H1 (cell line): ENCODE data around the gene SNED1. TPM values are rescaled to one million over a fixed set of nuclear protein-coding genes. Genes with fewer than 3 reads are reported as not detected.
A peak's percentile ranks its signal among the peaks of the same experiment; 100 is the strongest.

Experiments
- CTCF ChIA-PET: fragments of 300-600 bp; sonication (Branson Sonifier 250); formaldehyde crosslinking; loops from one replicate; lab custom pipeline; 2021; ENCODE audit not compliant: partially characterized antibody; lab: Charles Lee
- POLR2A ChIA-PET: fragments of 300-600 bp; sonication (Branson Sonifier 250); formaldehyde crosslinking; loops from one replicate; lab custom pipeline; 2021; ENCODE audit warnings: inconsistent platforms; ENCODE audit not compliant: partially characterized antibody; lab: Charles Lee
- DNase-seq, 2 experiments: peaks; one replicate each; pipeline versions ENCODE4 v3.0.0 to v3.0.0-alpha.2; 2010 to 2022; ENCODE audit warnings: low spot score in 2 of 2, low read depth in 1 of 2, mixed read lengths in 1 of 2
- FAIRE-seq: peaks from 2 replicates; lab custom pipeline; 2011; peaks lifted over from hg19 to GRCh38; lab: Jason Lieb, UNC
- H2AFZ ChIP-seq: 2 replicates; pipeline ENCODE4 v1.8.1; 2012; ENCODE audit warnings: low read length, inconsistent platforms
- H2AK5ac ChIP-seq: 2 replicates; pipeline ENCODE4 v1.6.1; 2013; ENCODE audit warnings: low read depth, low read length
- H2BK120ac ChIP-seq: replicated peaks from 2 replicates; pipeline ENCODE3; 2013; ENCODE audit warnings: low read depth, low read length, inconsistent platforms
- H2BK12ac ChIP-seq: 2 replicates; pipeline ENCODE4 v1.6.1; 2013; ENCODE audit warnings: low read depth, low read length
- H2BK15ac ChIP-seq: 2 replicates; pipeline ENCODE4 v1.6.1; 2013; ENCODE audit warnings: low read length
- H2BK20ac ChIP-seq: 2 replicates; pipeline ENCODE4 v1.6.1; 2013; ENCODE audit warnings: low read length
- H2BK5ac ChIP-seq: 2 replicates; pipeline ENCODE4 v1.6.1; 2013; ENCODE audit warnings: low read depth, low read length
- H3K14ac ChIP-seq: 2 replicates; pipeline ENCODE4 v1.6.1; 2013; ENCODE audit warnings: inconsistent platforms; ENCODE audit not compliant: insufficient read length
- H3K18ac ChIP-seq: 2 replicates; pipeline ENCODE4 v1.6.1; 2013; ENCODE audit warnings: low read length; ENCODE audit errors: extremely low read depth
- H3K23ac ChIP-seq: 2 replicates; pipeline ENCODE4 v1.6.1; 2013; ENCODE audit warnings: inconsistent platforms; ENCODE audit not compliant: insufficient read length
- H3K23me2 ChIP-seq: 2 replicates; pipeline ENCODE4 v1.6.1; 2013; ENCODE audit warnings: low read depth, low read length
- H3K27ac ChIP-seq: 2 replicates; pipeline ENCODE4 v1.6.1; 2011; ENCODE audit warnings: low read depth, low read length, inconsistent platforms
- H3K27me3 ChIP-seq, 4 experiments: replicated peaks in 1 of 4; 1 replicate in 1 of 4; 2 replicates in 3 of 4; pipeline versions ENCODE4 v1.6.1 to v1.8.1; 2011 to 2013; ENCODE audit warnings: low read length in 3 of 4, mild to moderate bottlenecking in 3 of 4, inconsistent platforms in 2 of 4, mixed read lengths in 2 of 4, moderate library complexity in 1 of 4; ENCODE audit not compliant: control insufficient read depth in 3 of 4, insufficient read depth in 3 of 4; ENCODE audit errors: extremely low read depth in 1 of 4
- H3K36me3 ChIP-seq, 4 experiments: 2 replicates each; pipeline versions ENCODE4 v1.6.1 to v1.8.1; 2011 to 2013; ENCODE audit warnings: mild to moderate bottlenecking in 4 of 4, low read length in 3 of 4, moderate library complexity in 2 of 4, control low read depth in 1 of 4, inconsistent platforms in 1 of 4; ENCODE audit not compliant: insufficient read depth in 4 of 4, control insufficient read depth in 2 of 4
- H3K4ac ChIP-seq: replicated peaks from 2 replicates; pipeline ENCODE3; 2013; ENCODE audit warnings: low read length, low read depth, mixed read lengths, inconsistent platforms; ENCODE audit not compliant: insufficient read length
- H3K4me1 ChIP-seq, 4 experiments: replicated peaks in 1 of 4; 1 replicate in 1 of 4; 2 replicates in 3 of 4; pipeline versions ENCODE4 v1.6.1 to v1.8.1; 2011 to 2013; ENCODE audit warnings: low read length in 3 of 4, inconsistent platforms in 2 of 4, mixed read lengths in 1 of 4; ENCODE audit not compliant: insufficient read depth in 4 of 4, control insufficient read depth in 3 of 4
- H3K4me2 ChIP-seq, 2 experiments: 2 replicates each; pipeline versions ENCODE4 v1.6.1 to v1.8.1; 2011 to 2013; ENCODE audit warnings: low read depth in 2 of 2, low read length in 2 of 2, control low read depth in 1 of 2, inconsistent platforms in 1 of 2, mild to moderate bottlenecking in 1 of 2; ENCODE audit not compliant: insufficient read depth in 1 of 2
- H3K4me3 ChIP-seq, 4 experiments: fragments of 200-600, 300-600 bp in 1 of 4; sonication (generic), shearing (Covaris generic), sonication (Bioruptor Twin) in 1 of 4; 2 replicates each; pipeline versions ENCODE4 v1.5.1 to v1.8.1; 2011 to 2016; ENCODE audit warnings: low read length in 4 of 4, low read depth in 3 of 4, control low read depth in 2 of 4, inconsistent platforms in 2 of 4, mild to moderate bottlenecking in 2 of 4, mixed read lengths in 1 of 4, moderate library complexity in 1 of 4; ENCODE audit not compliant: insufficient read depth in 2 of 4; ENCODE audit errors: extremely low read depth in 1 of 4
- H3K56ac ChIP-seq: replicated peaks from 2 replicates; pipeline ENCODE3; 2013; ENCODE audit warnings: low read depth, mild to moderate bottlenecking, mixed read lengths, low read length, inconsistent platforms; ENCODE audit not compliant: insufficient read length
- H3K79me1 ChIP-seq: 2 replicates; pipeline ENCODE4 v1.6.1; 2013; ENCODE audit warnings: low read depth, low read length, control low read depth
- H3K79me2 ChIP-seq, 2 experiments: 2 replicates each; pipeline versions ENCODE4 v1.6.1 to v1.8.1; 2012 to 2013; ENCODE audit warnings: low read length in 2 of 2, mild to moderate bottlenecking in 2 of 2, inconsistent platforms in 1 of 2; ENCODE audit not compliant: insufficient read depth in 2 of 2, control insufficient read depth in 1 of 2
- H3K9ac ChIP-seq, 4 experiments: replicated peaks in 1 of 4; 1 replicate in 1 of 4; 2 replicates in 3 of 4; pipeline versions ENCODE4 v1.6.1 to v1.8.1; 2011 to 2013; ENCODE audit warnings: low read depth in 3 of 4, low read length in 3 of 4, control low read depth in 2 of 4, mild to moderate bottlenecking in 2 of 4, moderate library complexity in 2 of 4, inconsistent platforms in 1 of 4; ENCODE audit errors: extremely low read depth in 1 of 4
- H3K9me3 ChIP-seq, 2 experiments: 2 replicates each; pipeline versions ENCODE4 v1.6.1 to v1.8.1; 2012 to 2013; ENCODE audit warnings: mild to moderate bottlenecking in 2 of 2, moderate library complexity in 2 of 2, control low read depth in 1 of 2, inconsistent platforms in 1 of 2, low read depth in 1 of 2, low read length in 1 of 2, mixed read lengths in 1 of 2; ENCODE audit not compliant: insufficient read depth in 2 of 2
- H4K20me1 ChIP-seq, 2 experiments: replicated peaks in 1 of 2; 2 replicates each; pipeline versions ENCODE3 to v1.8.1; 2011 to 2013; ENCODE audit warnings: inconsistent platforms in 2 of 2, low read length in 2 of 2, mild to moderate bottlenecking in 1 of 2; ENCODE audit not compliant: insufficient read depth in 2 of 2, control insufficient read depth in 1 of 2
- H4K5ac ChIP-seq: 2 replicates; pipeline ENCODE4 v1.6.1; 2013; ENCODE audit warnings: low read length, low read depth, mixed read lengths, inconsistent platforms; ENCODE audit not compliant: insufficient read length
- H4K8ac ChIP-seq: 2 replicates; pipeline ENCODE4 v1.8.0; 2013; ENCODE audit warnings: mild to moderate bottlenecking, moderate library complexity, low read length, inconsistent platforms; ENCODE audit not compliant: insufficient read depth; ENCODE audit errors: extremely low read depth
- H4K91ac ChIP-seq: replicated peaks from 2 replicates; pipeline ENCODE3; 2013; ENCODE audit warnings: low read length, mixed read lengths, inconsistent platforms; ENCODE audit not compliant: insufficient read length
- CREB1 ChIP-seq: IDR thresholded peaks from 2 replicates; pipeline ENCODE4 v1.6.1; 2012; ENCODE audit warnings: inconsistent platforms
- CTCF ChIP-seq, 3 experiments: IDR thresholded peaks; 1 replicate in 2 of 3; 2 replicates in 1 of 3; pipeline versions ENCODE4 v1.5.1 to v1.6.1; 2011; ENCODE audit warnings: low read length in 3 of 3, mild to moderate bottlenecking in 3 of 3, inconsistent platforms in 2 of 3, low read depth in 1 of 3, moderate library complexity in 1 of 3; ENCODE audit not compliant: insufficient read depth in 1 of 3; ENCODE audit errors: control extremely low read depth in 1 of 3
- EGR1 ChIP-seq: IDR thresholded peaks from 2 replicates; pipeline ENCODE4 v1.6.1; 2011; ENCODE audit warnings: low read depth, low read length, borderline replicate concordance
- HDAC6 ChIP-seq: IDR thresholded peaks from one replicate; pipeline ENCODE4 v1.7.1; 2012; ENCODE audit warnings: low read depth, mild to moderate bottlenecking, inconsistent platforms, low read length, moderate library complexity
- JUND ChIP-seq: IDR thresholded peaks from 2 replicates; pipeline ENCODE4 v1.6.1; 2011; ENCODE audit warnings: mild to moderate bottlenecking, improper control_type of control experiment, low read length
- KDM1A ChIP-seq: fragments of 200-600, 300-600 bp; sonication (generic); IDR thresholded peaks from 2 replicates; pipeline ENCODE4 v1.7.1; 2016; ENCODE audit warnings: mild to moderate bottlenecking, low read length, borderline replicate concordance
- NRF1 ChIP-seq: IDR thresholded peaks from 2 replicates; pipeline ENCODE4 v1.6.1; 2011; ENCODE audit warnings: mild to moderate bottlenecking, low read depth, low read length, improper control_type of control experiment
- WGBS, 2 experiments: shearing (Covaris generic) in 1 of 2; methylation state at CpG; one replicate each; pipeline versions ENCODE4 v1.1.6 to v1.1.7; 2013 to 2015; ENCODE audit warnings: low lambda C conversion rate in 2 of 2, mixed read lengths in 2 of 2, inconsistent platforms in 1 of 2, low coverage in 1 of 2, missing lambda C conversion rate in 1 of 2; ENCODE audit not compliant: insufficient replicate concordance in 2 of 2, insufficient coverage in 1 of 2, insufficient read length in 1 of 2; ENCODE audit errors: extremely low coverage in 1 of 2, missing lambda C conversion rate in 1 of 2; 5-methylcytosine and 5-hydroxymethylcytosine counted together
- polyA plus RNA-seq, 7 experiments: library from polyadenylated mRNA; depleted of rRNA in 3 of 7; stranded (reverse) in 5 of 7; unstranded in 2 of 7; fragments of >200 nt in 5 of 7; fragments of 200-250 nt in 2 of 7; gene quantifications; 1 replicate in 5 of 7; 2 replicates in 1 of 7; 4 replicates in 1 of 7; pipeline versions ENCODE4 v1.2.1 to v1.2.3, GENCODE V29; 2011 to 2013; ENCODE audit warnings: missing spikeins in 2 of 7, mixed read lengths in 2 of 7
- total RNA-seq: library from RNA; stranded (reverse); fragmentation: NEBNext Ultra II Directional; extraction: Animal tissue kit (Norgen Biotek cat#: 25700); gene quantifications from 2 replicates; pipeline ENCODE4 v1.2.1, GENCODE V29; 2021
- TF ChIP-seq, protein P1 (sequence below): IDR thresholded peaks from 2 replicates; pipeline ENCODE4 v1.6.1; 2012; ENCODE audit warnings: low read length, inconsistent platforms

Gene SNED1
- total and polyA plus RNA-seq, 2 of the 8 experiments (the other 6 are each of a cell fraction or from before 2014, with no cell fraction given): 1.9 TPM

- Histone ChIP-seq H4K5ac (no peak overlapping the region), H2BK120ac (no peak overlapping the region), H3K23ac (no peak overlapping the region), H3K56ac (no peak overlapping the region), H3K23me2 (peaks cover 2% of the 10 kb centered on the region; the same call in 1 of the 2 replicates), H4K91ac (no peak overlapping the region), H2BK15ac (no peak overlapping the region), H3K27me3 (no peaks in the 10 kb centered on the region), H3K9ac (no peak overlapping the region), H3K79me1 (no peaks in the 10 kb centered on the region), H3K18ac (no peak overlapping the region), H2BK5ac (no peak overlapping the region), H3K4me3 (no peak overlapping the region), H3K79me2 (no peaks in the 10 kb centered on the region), H2BK12ac (no peak overlapping the region), H3K14ac (no peak overlapping the region), H2AFZ (no peak overlapping the region), H2BK20ac (no peak overlapping the region), H3K4ac (no peak overlapping the region), H3K4me1 (peaks cover 0 to 3% (median 0%) of the 10 kb centered on the region in 4 experiments; a peak in 1 of 7 replicates), H3K9me3 (peaks cover 6 to 21% of the 10 kb centered on the region in 2 experiments; a peak in 3 of 4 replicates), H2AK5ac (no peak overlapping the region), H3K27ac (no peak overlapping the region), H3K36me3 (no peaks in the 10 kb centered on the region), H4K8ac (no peak overlapping the region; the same call in 1 of the 2 replicates), H3K4me2 (no peak overlapping the region), H4K20me1 (peaks cover 0 to 2% of the 10 kb centered on the region in 2 experiments)
- FAIRE-seq (no peak), DNase-seq (peak in 1 of 2 experiments; percentile 38)
- TF ChIP-seq NRF1 (no peak), JUND (no peak), KDM1A (no peak), CREB1 (no peak), EGR1 (no peak), CTCF (IDR thresholded peaks at IDR 0.05; ENCODE audit: control extremely low read depth in 1 of 3, insufficient read depth in 1 of 3, low read depth in 1 of 3, low read length in 3 of 3) (no peak), HDAC6 (no peak)
- TF ChIP-seq, protein P1, sequence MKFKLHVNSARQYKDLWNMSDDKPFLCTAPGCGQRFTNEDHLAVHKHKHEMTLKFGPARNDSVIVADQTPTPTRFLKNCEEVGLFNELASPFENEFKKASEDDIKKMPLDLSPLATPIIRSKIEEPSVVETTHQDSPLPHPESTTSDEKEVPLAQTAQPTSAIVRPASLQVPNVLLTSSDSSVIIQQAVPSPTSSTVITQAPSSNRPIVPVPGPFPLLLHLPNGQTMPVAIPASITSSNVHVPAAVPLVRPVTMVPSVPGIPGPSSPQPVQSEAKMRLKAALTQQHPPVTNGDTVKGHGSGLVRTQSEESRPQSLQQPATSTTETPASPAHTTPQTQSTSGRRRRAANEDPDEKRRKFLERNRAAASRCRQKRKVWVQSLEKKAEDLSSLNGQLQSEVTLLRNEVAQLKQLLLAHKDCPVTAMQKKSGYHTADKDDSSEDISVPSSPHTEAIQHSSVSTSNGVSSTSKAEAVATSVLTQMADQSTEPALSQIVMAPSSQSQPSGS: no peak
- ChIA-PET CTCF (interaction anchor here (0.5 to 2.8 kb wide), 7 partner anchors 13 to 378 kb away, joined by 3 to 15 read pairs (median 5); no protein-coding TSS in a partner anchor), POLR2A (interaction anchor here (1.6 kb wide), 1 partner anchor 10 kb away, joined by 3 read pairs; the partner anchor contains the start of gene SNED1)
- 84% methylated on average over 6 of the region's 6 CpGs; no CpG with 5 or more reads in 1 of the 2 experiments for WGBS, 2 experiments
These were observed 9.7 kb upstream of the SNED1 start for GRCh38 chr2:240988571-240989271.
